DOHH2 (cell line): ENCODE results near the gene ESYT2.

ENCODE experiments used
- EZH2phosphoT487 ChIP-seq: fragments of 200-600 bp; sonication (generic); IDR thresholded peaks from 2 replicates; pipeline ENCODE4 v1.6.1; 2017; ENCODE audit warnings: borderline replicate concordance, mild to moderate bottlenecking, antibody characterized with exemption, low read length, moderate library complexity, mixed read lengths
- TF ChIP-seq, protein P1 (sequence below): fragments of 200-600 bp; sonication (generic); IDR thresholded peaks from one replicate; pipeline ENCODE4 v1.5.1; 2014; ENCODE audit warnings: antibody characterized with exemption, mild to moderate bottlenecking, low read depth, low read length; ENCODE audit not compliant: poor library complexity, severe bottlenecking

DNA sequence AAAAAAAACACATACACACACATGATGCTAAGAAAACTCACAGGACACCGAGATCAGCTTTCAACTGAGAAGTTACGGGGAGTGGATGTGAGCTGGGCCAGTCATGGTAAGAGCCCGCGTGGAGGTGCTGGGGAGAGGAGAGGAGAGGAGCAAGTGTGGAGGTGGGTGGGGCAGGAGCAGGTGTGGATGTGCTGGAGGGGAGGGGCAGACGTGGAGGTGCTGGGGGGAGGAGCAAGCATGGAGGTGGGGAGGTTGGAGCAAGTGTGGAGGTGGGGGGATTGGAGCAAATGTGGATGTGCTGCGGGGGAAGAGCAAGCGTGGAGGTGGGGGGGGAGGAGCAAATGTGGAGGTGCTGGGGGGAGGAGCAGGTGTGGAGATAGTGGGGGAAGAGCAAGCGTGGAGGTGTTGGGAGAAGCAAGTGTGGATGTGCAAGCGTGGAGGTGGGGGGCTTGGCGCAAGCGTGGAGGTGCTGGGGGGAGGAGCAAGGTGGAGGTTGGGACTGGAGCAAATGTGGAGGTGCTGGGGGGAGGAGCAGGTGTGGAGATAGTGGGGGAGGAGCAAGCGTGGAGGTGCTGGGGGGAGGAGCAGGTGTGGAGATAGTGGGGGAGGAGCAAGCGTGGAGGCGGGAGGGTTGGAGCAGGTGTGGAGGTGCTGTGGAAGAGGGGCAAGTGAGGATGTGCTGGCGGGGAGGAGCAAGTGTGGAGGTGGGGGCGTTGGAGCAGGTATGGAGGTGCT lies 100.2 kb downstream of the ESYT2 start:
- TF ChIP-seq, protein P1, sequence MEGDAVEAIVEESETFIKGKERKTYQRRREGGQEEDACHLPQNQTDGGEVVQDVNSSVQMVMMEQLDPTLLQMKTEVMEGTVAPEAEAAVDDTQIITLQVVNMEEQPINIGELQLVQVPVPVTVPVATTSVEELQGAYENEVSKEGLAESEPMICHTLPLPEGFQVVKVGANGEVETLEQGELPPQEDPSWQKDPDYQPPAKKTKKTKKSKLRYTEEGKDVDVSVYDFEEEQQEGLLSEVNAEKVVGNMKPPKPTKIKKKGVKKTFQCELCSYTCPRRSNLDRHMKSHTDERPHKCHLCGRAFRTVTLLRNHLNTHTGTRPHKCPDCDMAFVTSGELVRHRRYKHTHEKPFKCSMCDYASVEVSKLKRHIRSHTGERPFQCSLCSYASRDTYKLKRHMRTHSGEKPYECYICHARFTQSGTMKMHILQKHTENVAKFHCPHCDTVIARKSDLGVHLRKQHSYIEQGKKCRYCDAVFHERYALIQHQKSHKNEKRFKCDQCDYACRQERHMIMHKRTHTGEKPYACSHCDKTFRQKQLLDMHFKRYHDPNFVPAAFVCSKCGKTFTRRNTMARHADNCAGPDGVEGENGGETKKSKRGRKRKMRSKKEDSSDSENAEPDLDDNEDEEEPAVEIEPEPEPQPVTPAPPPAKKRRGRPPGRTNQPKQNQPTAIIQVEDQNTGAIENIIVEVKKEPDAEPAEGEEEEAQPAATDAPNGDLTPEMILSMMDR, result no peak
- no peak for TF ChIP-seq EZH2phosphoT487
